C4-2B (cell line): Measurements from ENCODE around the gene CLPTM1.

Experiments
- H3K27ac ChIP-seq: fragments of 450-650 bp; 2 replicates; pipeline ENCODE4 v1.5.1; 2017
- ZFX ChIP-seq: fragments of 450-650 bp; IDR thresholded peaks from 2 replicates; pipeline ENCODE4 v1.6.1; 2017
- TF ChIP-seq, protein P1 (sequence below): fragments of 450-650 bp; conservative IDR thresholded peaks from 2 replicates; pipeline ENCODE4 v1.5.1; 2017; ENCODE audit warnings: mild to moderate bottlenecking

CLPTM1 gene

GRCh38 chr19:45040059-45040771 lies 85.0 kb downstream of the CLPTM1 start:
- H3K27ac ChIP-seq: peak overlapping the region; percentile 81
- no peak for TF ChIP-seq ZFX
- TF ChIP-seq, protein P1, sequence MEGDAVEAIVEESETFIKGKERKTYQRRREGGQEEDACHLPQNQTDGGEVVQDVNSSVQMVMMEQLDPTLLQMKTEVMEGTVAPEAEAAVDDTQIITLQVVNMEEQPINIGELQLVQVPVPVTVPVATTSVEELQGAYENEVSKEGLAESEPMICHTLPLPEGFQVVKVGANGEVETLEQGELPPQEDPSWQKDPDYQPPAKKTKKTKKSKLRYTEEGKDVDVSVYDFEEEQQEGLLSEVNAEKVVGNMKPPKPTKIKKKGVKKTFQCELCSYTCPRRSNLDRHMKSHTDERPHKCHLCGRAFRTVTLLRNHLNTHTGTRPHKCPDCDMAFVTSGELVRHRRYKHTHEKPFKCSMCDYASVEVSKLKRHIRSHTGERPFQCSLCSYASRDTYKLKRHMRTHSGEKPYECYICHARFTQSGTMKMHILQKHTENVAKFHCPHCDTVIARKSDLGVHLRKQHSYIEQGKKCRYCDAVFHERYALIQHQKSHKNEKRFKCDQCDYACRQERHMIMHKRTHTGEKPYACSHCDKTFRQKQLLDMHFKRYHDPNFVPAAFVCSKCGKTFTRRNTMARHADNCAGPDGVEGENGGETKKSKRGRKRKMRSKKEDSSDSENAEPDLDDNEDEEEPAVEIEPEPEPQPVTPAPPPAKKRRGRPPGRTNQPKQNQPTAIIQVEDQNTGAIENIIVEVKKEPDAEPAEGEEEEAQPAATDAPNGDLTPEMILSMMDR: no peak

GRCh38 chr19:45041125-45041524 lies 85.9 kb downstream of the CLPTM1 start:
- H3K27ac ChIP-seq: no peak overlapping the region

More at GRCh38 chr19:45041125-45041524, 85.9 kb downstream of the CLPTM1 start:
- TF ChIP-seq, protein P1: no peak
